ENCODE data around the gene ACKR3. TPM values are rescaled to one million over a fixed set of nuclear protein-coding genes. Genes with fewer than 3 reads are reported as not detected.

Gene ACKR3
- total and polyA plus RNA-seq, 10 of the 15 experiments (the other 5 are each of a cell fraction or from before 2014, with no cell fraction given): 3.0 to 154 (median 6.4) TPM

- Histone ChIP-seq H4K20me1 (ENCODE audit: control insufficient read depth, insufficient read depth) (no peaks in the 10 kb centered on the region), H2AFZ (ENCODE audit: control insufficient read depth, low read depth, low read length) (no peak overlapping the region), H3K27ac (ENCODE audit: control insufficient read depth, insufficient read depth) (no peak overlapping the region), H3K4me3 (no peak overlapping the region), H3K79me2 (ENCODE audit: control insufficient read depth, insufficient read depth, low read length) (no peaks in the 10 kb centered on the region), H3K9ac (ENCODE audit: control insufficient read depth, insufficient read depth, low read length) (no peak overlapping the region), H3K9me3 (replicated peaks; ENCODE audit: control insufficient read depth, insufficient read depth, low read length) (no peaks in the 10 kb centered on the region), H3K4me2 (ENCODE audit: control insufficient read depth, insufficient read depth) (no peak overlapping the region), H3K27me3 (replicated peaks in 1 of 2; ENCODE audit: control insufficient read depth in 2 of 2, insufficient read depth in 2 of 2, low read length in 1 of 2) (peaks cover 0 to 3% of the 10 kb centered on the region in 2 experiments; a peak in 2 of 4 replicates), H3K36me3 (ENCODE audit: control insufficient read depth in 2 of 2, insufficient read depth in 2 of 2, low read length in 1 of 2) (no peaks in the 10 kb centered on the region), H3K4me1 (ENCODE audit: control insufficient read depth, insufficient read depth, low read length) (no peaks in the 10 kb centered on the region)
- DNase-seq (ENCODE audit: low read depth, low spot score) (no peak), ATAC-seq (no peak), FAIRE-seq (no peak)
- SMC1A ChIA-PET (ENCODE audit: uncharacterized antibody, unreplicated experiment): interaction anchor here (1.4 kb wide), 1 partner anchor 109 kb away, joined by 3 read pairs; no protein-coding TSS in a partner anchor
- in situ Hi-C loops (cut with MboI): no loop called here
- intact Hi-C loops (cut with micrococcal nuclease; ENCODE audit: unreplicated experiment): no loop called here
- 7% methylated on average over 6 of the region's 6 CpGs for WGBS (ENCODE audit: insufficient coverage, insufficient replicate concordance, low lambda C conversion rate, missing lambda C conversion rate)
- no TSS peak for BruUV-seq (replicated peaks)
- CTCF ChIA-PET: no interaction called here
- RAD21 ChIA-PET (ENCODE audit: unreplicated experiment): no interaction called here
- TF ChIP-seq, protein P1, sequence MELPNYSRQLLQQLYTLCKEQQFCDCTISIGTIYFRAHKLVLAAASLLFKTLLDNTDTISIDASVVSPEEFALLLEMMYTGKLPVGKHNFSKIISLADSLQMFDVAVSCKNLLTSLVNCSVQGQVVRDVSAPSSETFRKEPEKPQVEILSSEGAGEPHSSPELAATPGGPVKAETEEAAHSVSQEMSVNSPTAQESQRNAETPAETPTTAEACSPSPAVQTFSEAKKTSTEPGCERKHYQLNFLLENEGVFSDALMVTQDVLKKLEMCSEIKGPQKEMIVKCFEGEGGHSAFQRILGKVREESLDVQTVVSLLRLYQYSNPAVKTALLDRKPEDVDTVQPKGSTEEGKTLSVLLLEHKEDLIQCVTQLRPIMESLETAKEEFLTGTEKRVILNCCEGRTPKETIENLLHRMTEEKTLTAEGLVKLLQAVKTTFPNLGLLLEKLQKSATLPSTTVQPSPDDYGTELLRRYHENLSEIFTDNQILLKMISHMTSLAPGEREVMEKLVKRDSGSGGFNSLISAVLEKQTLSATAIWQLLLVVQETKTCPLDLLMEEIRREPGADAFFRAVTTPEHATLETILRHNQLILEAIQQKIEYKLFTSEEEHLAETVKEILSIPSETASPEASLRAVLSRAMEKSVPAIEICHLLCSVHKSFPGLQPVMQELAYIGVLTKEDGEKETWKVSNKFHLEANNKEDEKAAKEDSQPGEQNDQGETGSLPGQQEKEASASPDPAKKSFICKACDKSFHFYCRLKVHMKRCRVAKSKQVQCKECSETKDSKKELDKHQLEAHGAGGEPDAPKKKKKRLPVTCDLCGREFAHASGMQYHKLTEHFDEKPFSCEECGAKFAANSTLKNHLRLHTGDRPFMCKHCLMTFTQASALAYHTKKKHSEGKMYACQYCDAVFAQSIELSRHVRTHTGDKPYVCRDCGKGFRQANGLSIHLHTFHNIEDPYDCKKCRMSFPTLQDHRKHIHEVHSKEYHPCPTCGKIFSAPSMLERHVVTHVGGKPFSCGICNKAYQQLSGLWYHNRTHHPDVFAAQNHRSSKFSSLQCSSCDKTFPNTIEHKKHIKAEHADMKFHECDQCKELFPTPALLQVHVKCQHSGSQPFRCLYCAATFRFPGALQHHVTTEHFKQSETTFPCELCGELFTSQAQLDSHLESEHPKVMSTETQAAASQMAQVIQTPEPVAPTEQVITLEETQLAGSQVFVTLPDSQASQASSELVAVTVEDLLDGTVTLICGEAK (IDR thresholded peaks at IDR 0.05; ENCODE audit: borderline replicate concordance): no peak
- no peak for TF ChIP-seq NRF1 (conservative IDR thresholded peaks at IDR 0.05; ENCODE audit: low read depth, low read length)
- no peak for TF ChIP-seq SMARCA5 (IDR thresholded peaks at IDR 0.05)
- no peak for TF ChIP-seq SPI1 (IDR thresholded peaks at IDR 0.05; ENCODE audit: borderline replicate concordance, insufficient read depth, low read depth, low read length)
- no peak for TF ChIP-seq ETV6 (conservative IDR thresholded peaks at IDR 0.05 in 1 of 2, IDR thresholded peaks at IDR 0.05 in 1 of 2; ENCODE audit: borderline replicate concordance in 1 of 2, low read depth in 1 of 2)
- no peak for TF ChIP-seq SUZ12 (IDR thresholded peaks at IDR 0.05; ENCODE audit: unreplicated experiment)
- TF ChIP-seq SKIL (IDR thresholded peaks at IDR 0.05; ENCODE audit: low read depth, poor library complexity, severe bottlenecking): no peak
- TF ChIP-seq ZNF207 (IDR thresholded peaks at IDR 0.05; ENCODE audit: borderline replicate concordance): no peak
- TF ChIP-seq, protein P2, sequence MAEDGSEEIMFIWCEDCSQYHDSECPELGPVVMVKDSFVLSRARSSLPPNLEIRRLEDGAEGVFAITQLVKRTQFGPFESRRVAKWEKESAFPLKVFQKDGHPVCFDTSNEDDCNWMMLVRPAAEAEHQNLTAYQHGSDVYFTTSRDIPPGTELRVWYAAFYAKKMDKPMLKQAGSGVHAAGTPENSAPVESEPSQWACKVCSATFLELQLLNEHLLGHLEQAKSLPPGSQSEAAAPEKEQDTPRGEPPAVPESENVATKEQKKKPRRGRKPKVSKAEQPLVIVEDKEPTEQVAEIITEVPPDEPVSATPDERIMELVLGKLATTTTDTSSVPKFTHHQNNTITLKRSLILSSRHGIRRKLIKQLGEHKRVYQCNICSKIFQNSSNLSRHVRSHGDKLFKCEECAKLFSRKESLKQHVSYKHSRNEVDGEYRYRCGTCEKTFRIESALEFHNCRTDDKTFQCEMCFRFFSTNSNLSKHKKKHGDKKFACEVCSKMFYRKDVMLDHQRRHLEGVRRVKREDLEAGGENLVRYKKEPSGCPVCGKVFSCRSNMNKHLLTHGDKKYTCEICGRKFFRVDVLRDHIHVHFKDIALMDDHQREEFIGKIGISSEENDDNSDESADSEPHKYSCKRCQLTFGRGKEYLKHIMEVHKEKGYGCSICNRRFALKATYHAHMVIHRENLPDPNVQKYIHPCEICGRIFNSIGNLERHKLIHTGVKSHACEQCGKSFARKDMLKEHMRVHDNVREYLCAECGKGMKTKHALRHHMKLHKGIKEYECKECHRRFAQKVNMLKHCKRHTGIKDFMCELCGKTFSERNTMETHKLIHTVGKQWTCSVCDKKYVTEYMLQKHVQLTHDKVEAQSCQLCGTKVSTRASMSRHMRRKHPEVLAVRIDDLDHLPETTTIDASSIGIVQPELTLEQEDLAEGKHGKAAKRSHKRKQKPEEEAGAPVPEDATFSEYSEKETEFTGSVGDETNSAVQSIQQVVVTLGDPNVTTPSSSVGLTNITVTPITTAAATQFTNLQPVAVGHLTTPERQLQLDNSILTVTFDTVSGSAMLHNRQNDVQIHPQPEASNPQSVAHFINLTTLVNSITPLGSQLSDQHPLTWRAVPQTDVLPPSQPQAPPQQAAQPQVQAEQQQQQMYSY (CRISPR knock-in tag; IDR thresholded peaks at IDR 0.05): no peak
- TF ChIP-seq ZNF274 (IDR thresholded peaks at IDR 0.05; ENCODE audit: insufficient read depth, insufficient read length): no peak
- TF ChIP-seq, protein P3, sequence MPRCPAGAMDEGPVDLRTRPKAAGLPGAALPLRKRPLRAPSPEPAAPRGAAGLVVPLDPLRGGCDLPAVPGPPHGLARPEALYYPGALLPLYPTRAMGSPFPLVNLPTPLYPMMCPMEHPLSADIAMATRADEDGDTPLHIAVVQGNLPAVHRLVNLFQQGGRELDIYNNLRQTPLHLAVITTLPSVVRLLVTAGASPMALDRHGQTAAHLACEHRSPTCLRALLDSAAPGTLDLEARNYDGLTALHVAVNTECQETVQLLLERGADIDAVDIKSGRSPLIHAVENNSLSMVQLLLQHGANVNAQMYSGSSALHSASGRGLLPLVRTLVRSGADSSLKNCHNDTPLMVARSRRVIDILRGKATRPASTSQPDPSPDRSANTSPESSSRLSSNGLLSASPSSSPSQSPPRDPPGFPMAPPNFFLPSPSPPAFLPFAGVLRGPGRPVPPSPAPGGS (IDR thresholded peaks at IDR 0.05; ENCODE audit: borderline replicate concordance, insufficient read depth, low read depth, low read length, poor library complexity, severe bottlenecking): no peak
- POLR2A ChIA-PET: no interaction called here
Measured at GRCh38 chr2:236622201-236622600, 52.6 kb downstream of the ACKR3 start.
